Measurements from ENCODE around the gene PTPRD.

PTPRD gene

GRCh38 chr9:9563817-9564216, 1049.0 kb downstream of the PTPRD start:
- no peaks in the 10 kb centered on the region for H3K9me2 ChIP-seq (replicated peaks; ENCODE audit: low read depth, low read length)

DNA sequence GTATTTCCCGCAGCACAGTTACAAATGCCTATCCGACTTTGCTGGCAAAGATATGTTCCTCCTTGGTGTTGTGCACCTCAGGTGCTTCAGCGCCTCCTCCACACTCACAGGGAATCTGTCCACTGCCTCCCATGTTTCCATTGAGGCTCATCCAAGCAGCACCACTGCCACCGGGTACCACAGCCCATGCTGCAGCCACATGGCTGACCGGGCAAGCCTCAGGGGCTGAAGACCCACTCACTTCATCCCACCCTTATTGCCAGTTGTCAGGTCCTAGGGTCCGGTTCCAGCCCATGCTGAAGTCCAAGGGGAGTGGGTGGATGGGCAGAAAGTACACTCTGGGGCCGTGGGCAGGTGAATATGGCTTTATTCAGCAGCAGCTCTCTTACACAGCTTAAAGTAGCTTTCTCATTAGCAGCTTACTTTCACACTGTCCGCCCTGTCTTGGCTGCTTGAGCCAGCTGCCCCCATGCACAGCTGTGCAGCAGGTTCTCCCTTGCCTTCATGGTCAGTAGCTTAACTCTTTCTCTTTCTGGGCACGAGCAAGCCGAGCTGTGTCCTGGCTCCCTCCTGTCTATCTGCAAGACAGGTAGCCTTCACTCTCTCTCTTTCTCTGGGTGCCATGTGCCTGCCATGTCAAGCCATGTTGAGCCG, 1052.3 kb downstream of the PTPRD start:
- Histone ChIP-seq H3K4me2 (ENCODE audit: low read depth, low read length, poor library complexity, severe bottlenecking) (no peak overlapping the region), H2AFZ (ENCODE audit: low read length) (no peak overlapping the region), H3K27me3 (ENCODE audit: insufficient read depth, low read length, poor library complexity, severe bottlenecking) (no peaks in the 10 kb centered on the region), H3K9me3 (ENCODE audit: insufficient read depth, low read depth, low read length) (no peaks in the 10 kb centered on the region), H3K36me3 (ENCODE audit: insufficient read depth, low read length) (no peaks in the 10 kb centered on the region), H3F3A (ENCODE audit: low read depth) (no peaks in the 10 kb centered on the region), H3K4me3 (ENCODE audit: low read length, poor library complexity, severe bottlenecking) (no peak overlapping the region), H3K4me1 (ENCODE audit: insufficient read depth, low read length, poor library complexity, severe bottlenecking) (no peaks in the 10 kb centered on the region), H3K9ac (ENCODE audit: low read depth, low read length, poor library complexity, severe bottlenecking) (no peak overlapping the region), H3K79me2 (ENCODE audit: insufficient read depth, low read length) (no peaks in the 10 kb centered on the region), H3K9me2 (replicated peaks; ENCODE audit: low read depth, low read length) (no peaks in the 10 kb centered on the region), H4K20me1 (ENCODE audit: insufficient read depth, low read length, poor library complexity, severe bottlenecking) (no peaks in the 10 kb centered on the region)
- TF ChIP-seq EZH2phosphoT487 (IDR thresholded peaks at IDR 0.05; ENCODE audit: borderline replicate concordance) = no peak
- no peak for TF ChIP-seq CTCF (conservative IDR thresholded peaks at IDR 0.05; ENCODE audit: low read length)

More at GRCh38 chr9:9563817-9564216, 1049.0 kb downstream of the PTPRD start:
- no peak overlapping the region for H2AFZ ChIP-seq (ENCODE audit: low read length)
- H4K20me1 ChIP-seq (ENCODE audit: insufficient read depth, low read length, poor library complexity, severe bottlenecking) = no peaks in the 10 kb centered on the region
- H3K9me3 ChIP-seq (ENCODE audit: insufficient read depth, low read depth, low read length) = no peaks in the 10 kb centered on the region
- no peaks in the 10 kb centered on the region for H3K79me2 ChIP-seq (ENCODE audit: insufficient read depth, low read length)
- no peak overlapping the region for H3K4me2 ChIP-seq (ENCODE audit: low read depth, low read length, poor library complexity, severe bottlenecking)
- no peak for TF ChIP-seq EZH2phosphoT487 (IDR thresholded peaks at IDR 0.05; ENCODE audit: borderline replicate concordance)
- no peak for TF ChIP-seq CTCF (conservative IDR thresholded peaks at IDR 0.05; ENCODE audit: low read length)
- H3F3A ChIP-seq (ENCODE audit: low read depth) = no peaks in the 10 kb centered on the region
- no peak overlapping the region for H3K4me3 ChIP-seq (ENCODE audit: low read length, poor library complexity, severe bottlenecking)
- no peaks in the 10 kb centered on the region for H3K27me3 ChIP-seq (ENCODE audit: insufficient read depth, low read length, poor library complexity, severe bottlenecking)
- H3K36me3 ChIP-seq (ENCODE audit: insufficient read depth, low read length) = no peaks in the 10 kb centered on the region
- no peaks in the 10 kb centered on the region for H3K4me1 ChIP-seq (ENCODE audit: insufficient read depth, low read length, poor library complexity, severe bottlenecking)
- no peak overlapping the region for H3K9ac ChIP-seq (ENCODE audit: low read depth, low read length, poor library complexity, severe bottlenecking)

- Histone ChIP-seq H3K4me2 (ENCODE audit: low read depth, low read length, poor library complexity, severe bottlenecking) (no peak overlapping the region), H3K9ac (ENCODE audit: low read depth, low read length, poor library complexity, severe bottlenecking) (no peak overlapping the region), H3K27me3 (ENCODE audit: insufficient read depth, low read length, poor library complexity, severe bottlenecking) (no peaks in the 10 kb centered on the region), H2AFZ (ENCODE audit: low read length) (no peak overlapping the region), H3K79me2 (ENCODE audit: insufficient read depth, low read length) (no peaks in the 10 kb centered on the region), H3F3A (ENCODE audit: low read depth) (no peaks in the 10 kb centered on the region), H4K20me1 (ENCODE audit: insufficient read depth, low read length, poor library complexity, severe bottlenecking) (no peaks in the 10 kb centered on the region), H3K9me3 (ENCODE audit: insufficient read depth, low read depth, low read length) (no peaks in the 10 kb centered on the region), H3K36me3 (ENCODE audit: insufficient read depth, low read length) (no peaks in the 10 kb centered on the region), H3K9me2 (replicated peaks; ENCODE audit: low read depth, low read length) (no peaks in the 10 kb centered on the region), H3K4me1 (ENCODE audit: insufficient read depth, low read length, poor library complexity, severe bottlenecking) (no peaks in the 10 kb centered on the region), H3K4me3 (ENCODE audit: low read length, poor library complexity, severe bottlenecking) (no peak overlapping the region)
- no peak for TF ChIP-seq CTCF (conservative IDR thresholded peaks at IDR 0.05; ENCODE audit: low read length)
- TF ChIP-seq EZH2phosphoT487 (IDR thresholded peaks at IDR 0.05; ENCODE audit: borderline replicate concordance) = no peak
Measured at GRCh38 chr9:9558907-9559306, 1053.9 kb downstream of the PTPRD start.

Measured in Loucy (cell line).